ENCODE results near the gene JADE1. TPM values are rescaled to one million over a fixed set of nuclear protein-coding genes. Genes with fewer than 3 reads are reported as not detected.

The JADE1 gene
- total RNA-seq, 5 donors from 2014 or later (not counting 1 experiment from before 2014, with no cell fraction given) = 51.3 to 63.0 (median 56.6) TPM

DNA sequence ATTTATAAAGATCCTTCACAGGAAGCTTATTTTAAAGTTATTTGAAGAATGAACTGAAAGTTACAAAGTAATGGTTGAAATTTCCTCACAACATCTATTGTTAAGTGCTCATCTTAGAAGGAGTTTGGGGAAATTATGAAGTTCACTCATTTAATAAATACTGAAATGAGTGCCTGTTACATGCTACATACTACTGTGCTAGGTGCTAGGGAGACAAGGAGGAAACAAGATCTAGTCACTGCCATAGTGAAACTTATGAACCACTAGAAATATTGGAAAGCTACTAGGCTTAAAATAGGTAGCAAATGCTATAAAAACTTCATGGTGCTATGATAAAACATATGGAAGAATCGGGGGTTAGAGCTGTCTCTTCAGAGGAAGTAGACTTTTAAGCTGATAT lies 97.1 kb downstream of the JADE1 start:
- Mint-ChIP-seq H3K27ac (no peak overlapping the region), H3K9me3 (no peaks in the 10 kb centered on the region), H3K4me3 (no peak overlapping the region), H3K27me3 (no peaks in the 10 kb centered on the region), H3K4me1 (peaks cover 0 to 6% (median 0%) of the 10 kb centered on the region in 3 donors), H3K36me3 (peaks cover 31% of the 10 kb centered on the region)
- no peak overlapping the region for H3K4me3 ChIP-seq (ENCODE audit: control insufficient read depth in 1 of 2, extremely low read depth in 1 of 2, low read length in 1 of 2)
- no peaks in the 10 kb centered on the region for H3K27me3 ChIP-seq (replicated peaks in 1 of 2; ENCODE audit: control insufficient read depth in 2 of 2, extremely low read depth in 1 of 2, insufficient read depth in 2 of 2, low read length in 1 of 2)
- ChIA-PET CTCF (interaction anchor here in 1 of 2 donors (0.6 kb wide), 1 partner anchor 131 kb away, joined by 5 read pairs; no protein-coding TSS in a partner anchor), POLR2A (no interaction called here)
- H3K36me3 ChIP-seq (ENCODE audit: control insufficient read depth in 2 of 2, extremely low read depth in 1 of 2, insufficient read depth in 1 of 2, low read length in 1 of 2) = no peaks in the 10 kb centered on the region
- no peak for DNase-seq
- H3K4me1 ChIP-seq (ENCODE audit: control insufficient read depth in 1 of 2, extremely low read depth in 1 of 2, insufficient read depth in 2 of 2, low read length in 2 of 2) = no peaks in the 10 kb centered on the region
- no peaks in the 10 kb centered on the region for H3K9me3 ChIP-seq
- no peak overlapping the region for H3K27ac ChIP-seq (ENCODE audit: low read length)
- WGBS (ENCODE audit: insufficient coverage) = 64% methylated on average over 1 of the region's 1 CpG
- no peak for ATAC-seq (replicated peaks in 1 of 4)

DNA sequence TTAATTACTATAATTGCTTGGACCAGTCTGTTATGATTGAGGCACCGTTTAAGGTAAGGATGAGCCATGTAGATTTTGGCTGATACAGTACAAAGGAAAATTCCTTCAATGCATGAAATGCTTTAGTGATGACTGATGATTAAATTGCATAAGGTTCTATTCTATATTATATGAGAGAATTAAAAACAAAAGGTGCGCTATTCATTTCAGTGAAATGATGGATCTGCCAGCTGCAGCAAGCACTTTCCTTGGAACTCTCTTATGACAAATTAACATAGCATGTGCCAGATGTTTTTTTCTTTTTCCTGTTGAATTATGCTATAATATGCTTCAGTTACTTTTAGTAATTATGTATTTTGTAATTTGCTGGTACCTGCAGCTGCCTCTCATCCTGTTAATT lies 98.5 kb downstream of the JADE1 start:
- DNase-seq (no peak), ATAC-seq (replicated peaks in 1 of 4) (no peak)
- POLR2A ChIA-PET = no interaction called here
- no peak overlapping the region for H3K4me3 ChIP-seq (ENCODE audit: control insufficient read depth in 1 of 2, extremely low read depth in 1 of 2, low read length in 1 of 2)
- H3K36me3 ChIP-seq (ENCODE audit: control insufficient read depth in 2 of 2, extremely low read depth in 1 of 2, insufficient read depth in 1 of 2, low read length in 1 of 2) = no peaks in the 10 kb centered on the region
- CTCF ChIA-PET = no interaction called here
- Mint-ChIP-seq H3K4me1 (peaks cover 0 to 6% (median 0%) of the 10 kb centered on the region in 3 donors), H3K27me3 (no peaks in the 10 kb centered on the region), H3K27ac (no peak overlapping the region), H3K36me3 (peaks cover 20% of the 10 kb centered on the region), H3K4me3 (no peak overlapping the region), H3K9me3 (no peaks in the 10 kb centered on the region)
- no peaks in the 10 kb centered on the region for H3K9me3 ChIP-seq
- WGBS (ENCODE audit: insufficient coverage) = no CpG with 5 or more reads among the region's 2 CpGs
- no peak overlapping the region for H3K27ac ChIP-seq (ENCODE audit: low read length)
- H3K27me3 ChIP-seq (replicated peaks in 1 of 2; ENCODE audit: control insufficient read depth in 2 of 2, extremely low read depth in 1 of 2, insufficient read depth in 2 of 2, low read length in 1 of 2) = no peaks in the 10 kb centered on the region
- H3K4me1 ChIP-seq (ENCODE audit: control insufficient read depth in 1 of 2, extremely low read depth in 1 of 2, insufficient read depth in 2 of 2, low read length in 2 of 2) = no peaks in the 10 kb centered on the region

GRCh38 chr4:128908735-128909134 lies 99.2 kb downstream of the JADE1 start:
- H3K27ac ChIP-seq (ENCODE audit: low read length) = no peak overlapping the region
- no peak overlapping the region for H3K4me3 Mint-ChIP-seq
- POLR2A ChIA-PET = no interaction called here
- no peaks in the 10 kb centered on the region for H3K9me3 Mint-ChIP-seq
- H3K9me3 ChIP-seq = no peaks in the 10 kb centered on the region
- H3K27me3 ChIP-seq (replicated peaks in 1 of 2; ENCODE audit: control insufficient read depth in 2 of 2, extremely low read depth in 1 of 2, insufficient read depth in 2 of 2, low read length in 1 of 2) = no peaks in the 10 kb centered on the region
- H3K36me3 Mint-ChIP-seq = peaks cover 23% of the 10 kb centered on the region
- no peak for DNase-seq
- H3K4me1 Mint-ChIP-seq = peaks cover 0 to 6% (median 0%) of the 10 kb centered on the region in 3 donors
- H3K27me3 Mint-ChIP-seq = no peaks in the 10 kb centered on the region
- CTCF ChIA-PET = no interaction called here
- H3K36me3 ChIP-seq (ENCODE audit: control insufficient read depth in 2 of 2, extremely low read depth in 1 of 2, insufficient read depth in 1 of 2, low read length in 1 of 2) = no peaks in the 10 kb centered on the region
- H3K27ac Mint-ChIP-seq = no peak overlapping the region
- no peaks in the 10 kb centered on the region for H3K4me1 ChIP-seq (ENCODE audit: control insufficient read depth in 1 of 2, extremely low read depth in 1 of 2, insufficient read depth in 2 of 2, low read length in 2 of 2)
- no peak for ATAC-seq (replicated peaks in 1 of 4)
- H3K4me3 ChIP-seq (ENCODE audit: control insufficient read depth in 1 of 2, extremely low read depth in 1 of 2, low read length in 1 of 2) = no peak overlapping the region
- WGBS (ENCODE audit: insufficient coverage) = 86% methylated on average over 2 of the region's 5 CpGs

- DNase-seq = no peak
- CTCF ChIA-PET = no interaction called here
- Histone ChIP-seq H3K4me3 (ENCODE audit: control insufficient read depth in 1 of 2, extremely low read depth in 1 of 2, low read length in 1 of 2) (no peak overlapping the region), H3K27ac (ENCODE audit: low read length) (no peak overlapping the region), H3K27me3 (replicated peaks in 1 of 2; ENCODE audit: control insufficient read depth in 2 of 2, extremely low read depth in 1 of 2, insufficient read depth in 2 of 2, low read length in 1 of 2) (no peaks in the 10 kb centered on the region), H3K4me1 (ENCODE audit: control insufficient read depth in 1 of 2, extremely low read depth in 1 of 2, insufficient read depth in 2 of 2, low read length in 2 of 2) (peaks cover 4 to 5% of the 10 kb centered on the region in 2 experiments), H3K9me3 (no peaks in the 10 kb centered on the region), H3K36me3 (ENCODE audit: control insufficient read depth in 2 of 2, extremely low read depth in 1 of 2, insufficient read depth in 1 of 2, low read length in 1 of 2) (no peaks in the 10 kb centered on the region)
- no peaks in the 10 kb centered on the region for H3K27me3 Mint-ChIP-seq
- POLR2A ChIA-PET = interaction anchor here in 1 of 2 donors (0.6 kb wide), 1 partner anchor 10 kb away, joined by 4 read pairs; no protein-coding TSS in a partner anchor
- no CpG with 5 or more reads among the region's 1 CpG for WGBS (ENCODE audit: insufficient coverage)
- peaks cover 6 to 14% (median 7%) of the 10 kb centered on the region in 3 donors for H3K4me1 Mint-ChIP-seq
- no peak overlapping the region for H3K4me3 Mint-ChIP-seq
- peaks cover 19% of the 10 kb centered on the region for H3K36me3 Mint-ChIP-seq
- no peak for ATAC-seq (replicated peaks in 1 of 4)
- no peaks in the 10 kb centered on the region for H3K9me3 Mint-ChIP-seq
- no peak overlapping the region for H3K27ac Mint-ChIP-seq
Observed at GRCh38 chr4:128913228-128913627, 103.7 kb downstream of the JADE1 start.

DNA sequence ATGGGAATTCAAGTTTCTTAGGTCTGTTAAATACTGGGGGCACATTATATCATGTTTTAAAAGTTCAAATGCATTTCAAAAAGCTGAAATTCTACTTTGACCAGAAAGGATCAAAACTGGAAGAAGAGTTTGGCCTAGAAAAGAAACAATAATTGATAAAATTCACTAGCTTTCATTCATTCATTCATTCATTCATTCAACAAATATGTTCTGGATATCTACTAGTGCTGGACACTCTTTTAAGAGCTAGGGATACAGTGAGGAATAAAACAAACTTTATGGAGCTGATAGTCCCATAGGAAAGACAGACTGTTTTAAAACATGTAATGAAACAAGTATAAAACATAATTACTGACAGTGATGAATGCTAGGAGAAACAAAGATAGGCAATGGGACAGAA lies 106.0 kb downstream of the JADE1 start:
- POLR2A ChIA-PET = no interaction called here
- CTCF ChIA-PET = no interaction called here
- Mint-ChIP-seq H3K27me3 (no peaks in the 10 kb centered on the region), H3K9me3 (no peaks in the 10 kb centered on the region), H3K4me3 (no peak overlapping the region), H3K36me3 (peaks cover 20% of the 10 kb centered on the region), H3K4me1 (peaks cover 16 to 31% (median 25%) of the 10 kb centered on the region in 3 donors), H3K27ac (no peak overlapping the region)
- peaks cover 4 to 5% of the 10 kb centered on the region in 2 experiments for H3K4me1 ChIP-seq (ENCODE audit: control insufficient read depth in 1 of 2, extremely low read depth in 1 of 2, insufficient read depth in 2 of 2, low read length in 2 of 2)
- H3K4me3 ChIP-seq (ENCODE audit: control insufficient read depth in 1 of 2, extremely low read depth in 1 of 2, low read length in 1 of 2) = no peak overlapping the region
- DNase-seq (no peak), ATAC-seq (replicated peaks in 1 of 4) (no peak)
- no peaks in the 10 kb centered on the region for H3K27me3 ChIP-seq (replicated peaks in 1 of 2; ENCODE audit: control insufficient read depth in 2 of 2, extremely low read depth in 1 of 2, insufficient read depth in 2 of 2, low read length in 1 of 2)
- H3K27ac ChIP-seq (ENCODE audit: low read length) = no peak overlapping the region
- H3K36me3 ChIP-seq (ENCODE audit: control insufficient read depth in 2 of 2, extremely low read depth in 1 of 2, insufficient read depth in 1 of 2, low read length in 1 of 2) = no peaks in the 10 kb centered on the region
- no peaks in the 10 kb centered on the region for H3K9me3 ChIP-seq

- no peaks in the 10 kb centered on the region for H3K27me3 Mint-ChIP-seq
- H3K9me3 ChIP-seq = no peaks in the 10 kb centered on the region
- no peak overlapping the region for H3K4me3 Mint-ChIP-seq
- DNase-seq = peak in 19 of 35 experiments; percentile 1 to 48 (median 11)
- WGBS (ENCODE audit: insufficient coverage) = 86% methylated on average over 1 of the region's 6 CpGs
- H3K4me3 ChIP-seq (ENCODE audit: control insufficient read depth in 1 of 2, extremely low read depth in 1 of 2, low read length in 1 of 2) = no peak overlapping the region
- H3K36me3 ChIP-seq (ENCODE audit: control insufficient read depth in 2 of 2, extremely low read depth in 1 of 2, insufficient read depth in 1 of 2, low read length in 1 of 2) = no peaks in the 10 kb centered on the region
- ATAC-seq (replicated peaks in 1 of 4) = peak in 2 of 4 experiments; percentile 27 to 39
- ChIA-PET CTCF (no interaction called here), POLR2A (no interaction called here)
- no peaks in the 10 kb centered on the region for H3K9me3 Mint-ChIP-seq
- no peak overlapping the region for H3K27ac ChIP-seq (ENCODE audit: low read length)
- peaks cover 16 to 32% (median 25%) of the 10 kb centered on the region in 3 donors for H3K4me1 Mint-ChIP-seq
- H3K27me3 ChIP-seq (replicated peaks in 1 of 2; ENCODE audit: control insufficient read depth in 2 of 2, extremely low read depth in 1 of 2, insufficient read depth in 2 of 2, low read length in 1 of 2) = no peaks in the 10 kb centered on the region
- H3K4me1 ChIP-seq (ENCODE audit: control insufficient read depth in 1 of 2, extremely low read depth in 1 of 2, insufficient read depth in 2 of 2, low read length in 2 of 2) = peaks cover 4 to 5% of the 10 kb centered on the region in 2 experiments
- H3K36me3 Mint-ChIP-seq = peaks cover 28% of the 10 kb centered on the region
- H3K27ac Mint-ChIP-seq = no peak overlapping the region
Observed at GRCh38 chr4:128916832-128917231, 107.3 kb downstream of the JADE1 start.

- ATAC-seq (replicated peaks in 1 of 4) = peak; percentile 47 to 55 (median 48)
- no CpG with 5 or more reads among the region's 2 CpGs for WGBS (ENCODE audit: insufficient coverage)
- Mint-ChIP-seq H3K36me3 (peaks cover 38% of the 10 kb centered on the region), H3K27me3 (no peaks in the 10 kb centered on the region), H3K4me3 (peak overlapping the region in 1 of 3 donors; percentile 20), H3K9me3 (no peaks in the 10 kb centered on the region), H3K4me1 (peaks cover 16 to 32% (median 25%) of the 10 kb centered on the region in 3 donors), H3K27ac (no peak overlapping the region)
- peaks cover 4 to 5% of the 10 kb centered on the region in 2 experiments for H3K4me1 ChIP-seq (ENCODE audit: control insufficient read depth in 1 of 2, extremely low read depth in 1 of 2, insufficient read depth in 2 of 2, low read length in 2 of 2)
- peak in 1 of 35 experiments; percentile 34 for DNase-seq
- H3K27ac ChIP-seq (ENCODE audit: low read length) = no peak overlapping the region
- CTCF ChIA-PET = no interaction called here
- POLR2A ChIA-PET = no interaction called here
- no peaks in the 10 kb centered on the region for H3K27me3 ChIP-seq (replicated peaks in 1 of 2; ENCODE audit: control insufficient read depth in 2 of 2, extremely low read depth in 1 of 2, insufficient read depth in 2 of 2, low read length in 1 of 2)
- no peaks in the 10 kb centered on the region for H3K36me3 ChIP-seq (ENCODE audit: control insufficient read depth in 2 of 2, extremely low read depth in 1 of 2, insufficient read depth in 1 of 2, low read length in 1 of 2)
- no peak overlapping the region for H3K4me3 ChIP-seq (ENCODE audit: control insufficient read depth in 1 of 2, extremely low read depth in 1 of 2, low read length in 1 of 2)
- H3K9me3 ChIP-seq = no peaks in the 10 kb centered on the region
Observed at GRCh38 chr4:128917781-128918180, 108.3 kb downstream of the JADE1 start.
